Panc1 (cell line): ENCODE measurements around the gene MAN2A2.

Source experiments
- POLR2AphosphoS5 ChIP-seq: IDR thresholded peaks from 2 replicates; pipeline ENCODE4 v1.6.1; 2012; ENCODE audit warnings: mild to moderate bottlenecking, low read depth, low read length, moderate library complexity
- SIN3A ChIP-seq: IDR thresholded peaks from 2 replicates; pipeline ENCODE4 v1.6.1; 2012; ENCODE audit warnings: low read depth, mild to moderate bottlenecking, low read length, moderate library complexity, borderline replicate concordance; ENCODE audit not compliant: insufficient read depth
- TF ChIP-seq, protein P1 (sequence below): fragments of 450-650 bp; IDR thresholded peaks from 2 replicates; pipeline ENCODE4 v1.5.1; 2017; ENCODE audit warnings: mild to moderate bottlenecking
- TF ChIP-seq, protein P2 (sequence below), 2 experiments: IDR thresholded peaks; 2 replicates each; pipeline ENCODE4 v1.6.1; 2011 to 2012; ENCODE audit warnings: low read depth in 2 of 2, control low read depth in 1 of 2, low read length in 1 of 2, mild to moderate bottlenecking in 1 of 2, moderate library complexity in 1 of 2; ENCODE audit not compliant: insufficient read depth in 1 of 2

DNA sequence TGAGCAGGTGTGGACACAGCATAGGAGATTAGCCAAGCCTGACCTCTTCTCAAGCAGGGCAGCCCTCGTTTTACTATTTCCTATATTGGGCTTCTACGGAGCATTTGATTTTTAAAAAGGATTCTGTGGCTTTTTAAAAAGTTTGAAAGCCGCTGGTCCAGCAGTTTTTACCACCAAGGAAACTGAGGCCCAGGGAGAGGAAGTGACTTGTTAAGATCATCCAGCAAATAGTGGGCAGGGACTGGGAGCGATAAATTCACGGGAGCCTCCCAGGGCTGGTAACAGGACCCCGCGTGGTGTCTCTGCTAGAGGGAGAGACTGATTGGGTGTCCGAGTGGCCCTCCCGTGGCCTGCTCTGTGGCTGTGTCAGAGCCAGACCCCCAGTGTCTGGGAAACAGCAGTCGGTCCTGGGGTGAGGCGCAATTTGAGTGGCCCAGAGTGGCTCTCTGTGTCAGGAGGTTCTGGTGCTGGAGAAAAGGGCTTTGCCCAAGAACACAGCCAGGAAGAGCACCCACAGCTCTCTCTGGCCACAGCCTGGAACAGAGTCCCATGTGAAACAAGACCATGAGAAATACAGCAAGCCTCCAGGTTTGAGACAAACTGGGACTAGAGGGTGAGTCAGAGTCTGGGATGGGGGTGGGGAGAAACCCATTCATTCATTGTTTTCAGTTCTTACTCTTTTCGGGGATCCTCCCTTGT, 30.5 kb upstream of the MAN2A2 start:
- TF ChIP-seq, protein P1, sequence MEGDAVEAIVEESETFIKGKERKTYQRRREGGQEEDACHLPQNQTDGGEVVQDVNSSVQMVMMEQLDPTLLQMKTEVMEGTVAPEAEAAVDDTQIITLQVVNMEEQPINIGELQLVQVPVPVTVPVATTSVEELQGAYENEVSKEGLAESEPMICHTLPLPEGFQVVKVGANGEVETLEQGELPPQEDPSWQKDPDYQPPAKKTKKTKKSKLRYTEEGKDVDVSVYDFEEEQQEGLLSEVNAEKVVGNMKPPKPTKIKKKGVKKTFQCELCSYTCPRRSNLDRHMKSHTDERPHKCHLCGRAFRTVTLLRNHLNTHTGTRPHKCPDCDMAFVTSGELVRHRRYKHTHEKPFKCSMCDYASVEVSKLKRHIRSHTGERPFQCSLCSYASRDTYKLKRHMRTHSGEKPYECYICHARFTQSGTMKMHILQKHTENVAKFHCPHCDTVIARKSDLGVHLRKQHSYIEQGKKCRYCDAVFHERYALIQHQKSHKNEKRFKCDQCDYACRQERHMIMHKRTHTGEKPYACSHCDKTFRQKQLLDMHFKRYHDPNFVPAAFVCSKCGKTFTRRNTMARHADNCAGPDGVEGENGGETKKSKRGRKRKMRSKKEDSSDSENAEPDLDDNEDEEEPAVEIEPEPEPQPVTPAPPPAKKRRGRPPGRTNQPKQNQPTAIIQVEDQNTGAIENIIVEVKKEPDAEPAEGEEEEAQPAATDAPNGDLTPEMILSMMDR, result no peak
- TF ChIP-seq, protein P2, sequence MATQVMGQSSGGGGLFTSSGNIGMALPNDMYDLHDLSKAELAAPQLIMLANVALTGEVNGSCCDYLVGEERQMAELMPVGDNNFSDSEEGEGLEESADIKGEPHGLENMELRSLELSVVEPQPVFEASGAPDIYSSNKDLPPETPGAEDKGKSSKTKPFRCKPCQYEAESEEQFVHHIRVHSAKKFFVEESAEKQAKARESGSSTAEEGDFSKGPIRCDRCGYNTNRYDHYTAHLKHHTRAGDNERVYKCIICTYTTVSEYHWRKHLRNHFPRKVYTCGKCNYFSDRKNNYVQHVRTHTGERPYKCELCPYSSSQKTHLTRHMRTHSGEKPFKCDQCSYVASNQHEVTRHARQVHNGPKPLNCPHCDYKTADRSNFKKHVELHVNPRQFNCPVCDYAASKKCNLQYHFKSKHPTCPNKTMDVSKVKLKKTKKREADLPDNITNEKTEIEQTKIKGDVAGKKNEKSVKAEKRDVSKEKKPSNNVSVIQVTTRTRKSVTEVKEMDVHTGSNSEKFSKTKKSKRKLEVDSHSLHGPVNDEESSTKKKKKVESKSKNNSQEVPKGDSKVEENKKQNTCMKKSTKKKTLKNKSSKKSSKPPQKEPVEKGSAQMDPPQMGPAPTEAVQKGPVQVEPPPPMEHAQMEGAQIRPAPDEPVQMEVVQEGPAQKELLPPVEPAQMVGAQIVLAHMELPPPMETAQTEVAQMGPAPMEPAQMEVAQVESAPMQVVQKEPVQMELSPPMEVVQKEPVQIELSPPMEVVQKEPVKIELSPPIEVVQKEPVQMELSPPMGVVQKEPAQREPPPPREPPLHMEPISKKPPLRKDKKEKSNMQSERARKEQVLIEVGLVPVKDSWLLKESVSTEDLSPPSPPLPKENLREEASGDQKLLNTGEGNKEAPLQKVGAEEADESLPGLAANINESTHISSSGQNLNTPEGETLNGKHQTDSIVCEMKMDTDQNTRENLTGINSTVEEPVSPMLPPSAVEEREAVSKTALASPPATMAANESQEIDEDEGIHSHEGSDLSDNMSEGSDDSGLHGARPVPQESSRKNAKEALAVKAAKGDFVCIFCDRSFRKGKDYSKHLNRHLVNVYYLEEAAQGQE (IDR thresholded peaks at IDR 0.05; ENCODE audit: insufficient read depth in 1 of 2, low read depth in 2 of 2, low read length in 1 of 2), result no peak
- TF ChIP-seq POLR2AphosphoS5 (no peak), SIN3A (no peak)
